ENCODE data around the gene PTPRT. TPM values are rescaled to one million over a fixed set of nuclear protein-coding genes. Genes with fewer than 3 reads are reported as not detected.

The PTPRT gene
- polyA plus RNA-seq, 1 of the 3 experiments (the other 2 are of a cell fraction), result not detected

- Histone ChIP-seq H3K4me1 (ENCODE audit: control insufficient read depth in 1 of 2, insufficient read depth in 2 of 2, low read depth in 1 of 2, low read length in 1 of 2) (no peaks in the 10 kb centered on the region), H3K27me3 (ENCODE audit: insufficient read depth) (no peaks in the 10 kb centered on the region), H3K27ac (ENCODE audit: low read depth in 2 of 2, low read length in 1 of 2) (no peak overlapping the region), H3K79me2 (ENCODE audit: insufficient read depth) (no peaks in the 10 kb centered on the region), H4K20me1 (ENCODE audit: insufficient read depth) (no peaks in the 10 kb centered on the region), H3K9ac (no peak overlapping the region), H3K9me2 (no peaks in the 10 kb centered on the region), H3K4me2 (no peak overlapping the region), H2AFZ (ENCODE audit: low read depth) (no peak overlapping the region), H3F3A (replicated peaks; ENCODE audit: insufficient read depth) (no peaks in the 10 kb centered on the region), H3K36me3 (replicated peaks in 1 of 2; ENCODE audit: control insufficient read depth in 1 of 2, insufficient read depth in 2 of 2, low read length in 1 of 2) (no peaks in the 10 kb centered on the region), H3K9me3 (no peaks in the 10 kb centered on the region), H3K4me3 (ENCODE audit: low read depth in 2 of 2, low read length in 1 of 2) (no peak overlapping the region)
- DNase-seq, result no peak
- no CpG with 5 or more reads among the region's 1 CpG for WGBS (ENCODE audit: low lambda C conversion rate)
- POLR2A ChIA-PET, result no interaction called here
- TF ChIP-seq RAD21 (IDR thresholded peaks at IDR 0.05; ENCODE audit: low read length) (no peak), POLR2AphosphoS5 (IDR thresholded peaks at IDR 0.05; ENCODE audit: low read depth, low read length) (no peak), YY1 (IDR thresholded peaks at IDR 0.05; ENCODE audit: low read depth) (no peak), IRF3 (IDR thresholded peaks at IDR 0.05; ENCODE audit: low read depth, low read length) (no peak), SMC3 (IDR thresholded peaks at IDR 0.05; ENCODE audit: low read depth, low read length) (no peak), EZH2phosphoT487 (IDR thresholded peaks at IDR 0.05; ENCODE audit: borderline replicate concordance, low read depth) (no peak), NFIC (IDR thresholded peaks at IDR 0.05; ENCODE audit: borderline replicate concordance) (no peak), PBX3 (IDR thresholded peaks at IDR 0.05) (no peak), USF2 (IDR thresholded peaks at IDR 0.05; ENCODE audit: borderline replicate concordance, low read depth, low read length) (no peak), FOSL2 (IDR thresholded peaks at IDR 0.05; ENCODE audit: borderline replicate concordance, low read depth) (no peak), MXI1 (IDR thresholded peaks at IDR 0.05; ENCODE audit: low read depth, low read length) (no peak)
- CTCF ChIA-PET, result no interaction called here
Measured at GRCh38 chr20:42595625-42596024, 594.1 kb downstream of the PTPRT start.

- DNase-seq, result no peak
- H3K36me3 ChIP-seq (replicated peaks in 1 of 2; ENCODE audit: control insufficient read depth in 1 of 2, insufficient read depth in 2 of 2, low read length in 1 of 2), result no peaks in the 10 kb centered on the region
- H3K4me2 ChIP-seq, result no peak overlapping the region
- WGBS (ENCODE audit: low lambda C conversion rate), result 29% methylated on average over 3 of the region's 3 CpGs
- H3K4me3 ChIP-seq (ENCODE audit: low read depth in 2 of 2, low read length in 1 of 2), result no peak overlapping the region
- no peaks in the 10 kb centered on the region for H3K9me3 ChIP-seq
- no peak overlapping the region for H3K27ac ChIP-seq (ENCODE audit: low read depth in 2 of 2, low read length in 1 of 2)
- H3F3A ChIP-seq (replicated peaks; ENCODE audit: insufficient read depth), result no peaks in the 10 kb centered on the region
- no peaks in the 10 kb centered on the region for H3K9me2 ChIP-seq
- no peaks in the 10 kb centered on the region for H3K27me3 ChIP-seq (ENCODE audit: insufficient read depth)
- no peaks in the 10 kb centered on the region for H3K79me2 ChIP-seq (ENCODE audit: insufficient read depth)
- ChIA-PET CTCF (no interaction called here), POLR2A (no interaction called here)
- H4K20me1 ChIP-seq (ENCODE audit: insufficient read depth), result no peaks in the 10 kb centered on the region
- TF ChIP-seq MAX (IDR thresholded peaks at IDR 0.05; ENCODE audit: low read depth), result no peak
- TF ChIP-seq ELF1 (IDR thresholded peaks at IDR 0.05), result no peak
- no peak for TF ChIP-seq YY1 (IDR thresholded peaks at IDR 0.05; ENCODE audit: low read depth)
- no peak for TF ChIP-seq RAD21 (IDR thresholded peaks at IDR 0.05; ENCODE audit: low read length)
- TF ChIP-seq MXI1 (IDR thresholded peaks at IDR 0.05; ENCODE audit: low read depth, low read length), result no peak
- no peak for TF ChIP-seq NFIC (IDR thresholded peaks at IDR 0.05; ENCODE audit: borderline replicate concordance)
- no peak for TF ChIP-seq FOXM1 (IDR thresholded peaks at IDR 0.05; ENCODE audit: low read depth)
- TF ChIP-seq NRF1 (IDR thresholded peaks at IDR 0.05; ENCODE audit: low read depth, low read length), result no peak
- no peak for TF ChIP-seq SMC3 (IDR thresholded peaks at IDR 0.05; ENCODE audit: low read depth, low read length)
- no peaks in the 10 kb centered on the region for H3K4me1 ChIP-seq (ENCODE audit: control insufficient read depth in 1 of 2, insufficient read depth in 2 of 2, low read depth in 1 of 2, low read length in 1 of 2)
- H2AFZ ChIP-seq (ENCODE audit: low read depth), result no peak overlapping the region
- H3K9ac ChIP-seq, result no peak overlapping the region
Measured at GRCh38 chr20:42594659-42595058, 595.0 kb downstream of the PTPRT start.

Data from SK-N-SH (cell line).